Right lobe of liver (tissue), 6 donors: ENCODE results near the gene CASKIN1. TPM values are rescaled to one million over a fixed set of nuclear protein-coding genes. Genes with fewer than 3 reads are reported as not detected.

ENCODE experiments used
- ATAC-seq, 4 donors: fragments of 200-7000 bp; cut with Tn5 transposase; one replicate each; pipeline ENCODE4 v1.9.1; 2020; ENCODE audit warnings: mild to moderate bottlenecking in 4 of 4, moderate library complexity in 4 of 4
- DNase-seq, 3 donors: peaks; one replicate each; pipeline ENCODE4 v3.0.0-alpha.2; 2020
- H3K27ac ChIP-seq, 3 donors: fragments of 200-600 bp; one replicate each; pipeline ENCODE4 v1.8.0; 2022
- H3K27me3 ChIP-seq, 2 donors: fragments of 200-600 bp; one replicate each; pipeline ENCODE4 v1.8.0; 2022
- H3K36me3 ChIP-seq, 4 donors: fragments of 200-600 bp; sonication (generic) in 1 of 4; one replicate each; pipeline versions ENCODE4 v1.5.1 to v1.8.0; 2017 to 2022; ENCODE audit warnings: control low read depth in 1 of 4
- H3K4me1 ChIP-seq, 4 donors: fragments of 200-600 bp; sonication (generic) in 1 of 4; one replicate each; pipeline versions ENCODE4 v1.5.1 to v1.8.0; 2017 to 2022; ENCODE audit warnings: control low read depth in 1 of 4
- H3K4me3 ChIP-seq, 3 donors: fragments of 200-600 bp; one replicate each; pipeline ENCODE4 v1.8.0; 2022
- H3K9me3 ChIP-seq, 4 donors: fragments of 200-600 bp; sonication (generic) in 1 of 4; one replicate each; pipeline versions ENCODE4 v1.5.1 to v1.8.0; 2017 to 2022; ENCODE audit warnings: control low read depth in 1 of 4
- CTCF ChIP-seq, 4 donors: fragments of 200-600 bp in 3 of 4; fragments of 450-650 bp in 1 of 4; IDR thresholded peaks; one replicate each; pipeline versions ENCODE4 v1.5.1 to v1.8.0; 2016 to 2022; ENCODE audit warnings: antibody characterized with exemption in 4 of 4, mild to moderate bottlenecking in 2 of 4
- POLR2A ChIP-seq: fragments of 450-650 bp; IDR thresholded peaks from one replicate; pipeline ENCODE4 v1.6.1; 2017; ENCODE audit warnings: antibody characterized with exemption, mild to moderate bottlenecking
- WGBS: methylation state at CpG from one replicate; pipeline ENCODE4 v1.1.6; 2018; ENCODE audit warnings: low coverage, low lambda C conversion rate; ENCODE audit not compliant: insufficient coverage; ENCODE audit errors: missing lambda C conversion rate; 5-methylcytosine and 5-hydroxymethylcytosine counted together
- intact Hi-C, 2 donors: fragments of 100-400 bp; cut with DNase I; formaldehyde crosslinking; loops; one replicate each; pipeline versions ENCODE4 v1.11.2 to v1.14.1; 2022
- total RNA-seq, 6 experiments: library from RNA; depleted of rRNA in 2 of 6; stranded (reverse); fragments of >200 nt in 2 of 6; fragmentation: NEBNext Ultra II Directional in 3 of 6; extraction: Animal tissue kit (Norgen Biotek cat#: 25700) in 3 of 6; gene quantifications; one replicate each; pipeline versions ENCODE4 v1.1.0 to v1.2.4, GENCODE V29; 2016 to 2023
- donor health status: DM: no; HTN: yes; CAD: no.
- donor health status: DM: no; HTN: no; CAD: no.
- donor health status: DM: no; HTN: no; CAD: no.
- donor health status: DM: no; HTN: yes; CAD: no.
- donor health status: DM: no; HTN: yes; CAD: no.

The CASKIN1 gene
- total RNA-seq, 6 experiments from 2014 or later = not detected

- DNase-seq (no peak), ATAC-seq (no peak)
- peak; percentile 18 for TF ChIP-seq POLR2A
- no peak for TF ChIP-seq CTCF (IDR thresholded peaks at IDR 0.05)
- H3K27me3 ChIP-seq = no peaks in the 10 kb centered on the region
- intact Hi-C loops = no loop called here
- peak overlapping the region in 1 of 3 donors; percentile 43 for H3K27ac ChIP-seq
- H3K4me3 ChIP-seq = peak overlapping the region; percentile 60 to 76 (median 60)
- no peaks in the 10 kb centered on the region for H3K9me3 ChIP-seq
- WGBS = under 1% methylated on average over 12 of the region's 98 CpGs
- H3K4me1 ChIP-seq = peaks cover 0 to 19% (median 9%) of the 10 kb centered on the region in 4 donors
- peaks cover 0 to 2% (median under 1%) of the 10 kb centered on the region in 4 donors for H3K36me3 ChIP-seq
These were observed 17.7 kb upstream of the CASKIN1 start for GRCh38 chr16:2213817-2214718.

- no peaks in the 10 kb centered on the region for H3K27me3 ChIP-seq
- 56% methylated on average over 4 of the region's 19 CpGs for WGBS
- H3K9me3 ChIP-seq = no peaks in the 10 kb centered on the region
- peaks cover 0 to 17% (median 7%) of the 10 kb centered on the region in 4 donors for H3K36me3 ChIP-seq
- no peak for ATAC-seq
- intact Hi-C loops = no loop called here
- H3K4me1 ChIP-seq = peaks cover 0 to 19% (median 9%) of the 10 kb centered on the region in 4 donors
- no peak overlapping the region for H3K27ac ChIP-seq
- peak overlapping the region in 1 of 3 donors; percentile 60 for H3K4me3 ChIP-seq
- TF ChIP-seq POLR2A = no peak
- no peak for TF ChIP-seq CTCF (IDR thresholded peaks at IDR 0.05)
- no peak for DNase-seq
These were observed 16.2 kb upstream of the CASKIN1 start for GRCh38 chr16:2212362-2213324.

GRCh38 chr16:2211923-2212347 is 15.5 kb upstream of the CASKIN1 start:
- peaks cover 0 to 19% (median 7%) of the 10 kb centered on the region in 4 donors for H3K36me3 ChIP-seq
- H3K27me3 ChIP-seq = no peaks in the 10 kb centered on the region
- H3K27ac ChIP-seq = no peak overlapping the region
- H3K9me3 ChIP-seq = no peaks in the 10 kb centered on the region
- no peak for TF ChIP-seq POLR2A
- TF ChIP-seq CTCF (IDR thresholded peaks at IDR 0.05) = no peak
- ATAC-seq (no peak), DNase-seq (peak in 1 of 3 donors; percentile 49)
- no peak overlapping the region for H3K4me3 ChIP-seq
- intact Hi-C loops = no loop called here
- peaks cover 0 to 19% (median 9%) of the 10 kb centered on the region in 4 donors for H3K4me1 ChIP-seq
- WGBS = no CpG with 5 or more reads among the region's 11 CpGs
